ENCODE measurements around the gene COPA.
A peak's percentile ranks its signal among the peaks of the same experiment; 100 is the strongest.
"Not testable (repeated sequence)": the region's sequence is repeated elsewhere in the genome, so short reads cannot be mapped to it uniquely, and the experiment has no call there.

Gene COPA

DNA sequence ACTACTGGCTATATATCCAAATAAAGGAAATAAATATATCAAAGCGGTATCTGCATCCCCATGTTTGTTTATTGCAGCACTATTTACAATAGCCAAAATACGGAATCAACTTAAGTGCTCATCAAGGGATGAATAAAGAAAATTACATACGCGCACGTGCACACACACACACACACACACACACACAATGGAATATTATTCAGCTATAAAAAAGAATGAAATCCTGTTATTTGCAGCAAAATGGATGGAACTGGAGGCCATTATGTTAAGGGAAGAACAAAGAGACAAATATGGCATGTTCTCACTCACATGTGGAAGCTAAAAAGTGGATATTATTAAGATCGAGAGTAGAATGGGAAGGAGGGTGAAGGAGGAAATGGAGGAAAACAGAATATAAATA, 20.2 kb downstream of the COPA start:
- no peak for DNase-seq

DNA sequence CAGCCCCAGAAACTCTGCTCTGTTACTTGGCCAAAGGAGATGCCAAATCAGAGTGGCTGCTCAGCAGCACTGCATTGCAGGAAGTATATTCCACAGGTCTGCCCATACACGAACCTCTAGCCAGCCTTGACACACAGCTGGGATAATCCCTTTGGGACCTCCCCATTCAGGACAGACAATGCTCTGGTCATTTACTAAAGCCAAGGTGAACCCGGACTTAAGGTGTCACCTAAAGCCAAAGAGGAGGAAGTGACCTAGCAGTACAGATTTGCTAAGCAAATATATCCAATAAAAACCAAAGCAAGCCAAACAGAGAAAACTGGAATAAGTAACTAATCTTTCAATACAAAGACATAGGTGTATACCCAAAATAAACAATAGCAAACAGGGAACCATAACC, 27.7 kb downstream of the COPA start:
- DNase-seq: no peak

DNA sequence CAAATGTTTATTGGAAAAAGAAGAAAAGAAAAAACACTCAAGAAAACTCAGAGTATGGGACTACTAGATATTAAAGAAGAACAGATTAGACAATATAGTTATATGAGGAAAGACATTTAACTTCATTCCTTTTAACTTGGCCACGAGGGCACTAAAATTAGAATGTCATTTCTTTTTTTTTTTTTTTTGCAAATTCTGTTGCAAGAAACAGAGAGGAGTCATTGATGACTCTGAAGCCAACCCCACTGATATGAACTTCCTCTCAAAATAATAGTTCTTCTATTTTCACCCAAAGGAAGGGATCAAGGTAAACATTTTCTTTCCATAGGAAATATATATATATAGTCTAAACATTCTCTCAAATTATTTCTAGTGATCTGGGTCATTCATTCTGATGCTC, 33.5 kb downstream of the COPA start:
- DNase-seq: no peak

DNA sequence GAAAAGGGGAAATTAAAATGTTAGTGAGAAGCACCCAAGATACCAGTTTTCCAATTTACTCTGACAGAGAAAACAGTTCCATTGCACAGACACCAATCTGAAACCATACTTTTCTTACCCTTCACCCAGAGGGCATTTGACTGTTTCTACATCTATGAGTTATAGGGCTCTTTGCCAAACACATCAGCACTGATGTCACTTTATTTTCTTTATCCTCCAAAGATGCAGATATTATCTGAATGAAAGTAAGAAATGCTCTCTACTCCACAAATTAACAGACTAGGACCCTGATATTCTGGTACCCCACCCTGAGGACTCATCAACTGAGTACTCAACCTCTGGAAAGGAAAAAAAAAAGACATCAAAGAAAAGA, 33.9 kb downstream of the COPA start:
- no peak for DNase-seq

DNA sequence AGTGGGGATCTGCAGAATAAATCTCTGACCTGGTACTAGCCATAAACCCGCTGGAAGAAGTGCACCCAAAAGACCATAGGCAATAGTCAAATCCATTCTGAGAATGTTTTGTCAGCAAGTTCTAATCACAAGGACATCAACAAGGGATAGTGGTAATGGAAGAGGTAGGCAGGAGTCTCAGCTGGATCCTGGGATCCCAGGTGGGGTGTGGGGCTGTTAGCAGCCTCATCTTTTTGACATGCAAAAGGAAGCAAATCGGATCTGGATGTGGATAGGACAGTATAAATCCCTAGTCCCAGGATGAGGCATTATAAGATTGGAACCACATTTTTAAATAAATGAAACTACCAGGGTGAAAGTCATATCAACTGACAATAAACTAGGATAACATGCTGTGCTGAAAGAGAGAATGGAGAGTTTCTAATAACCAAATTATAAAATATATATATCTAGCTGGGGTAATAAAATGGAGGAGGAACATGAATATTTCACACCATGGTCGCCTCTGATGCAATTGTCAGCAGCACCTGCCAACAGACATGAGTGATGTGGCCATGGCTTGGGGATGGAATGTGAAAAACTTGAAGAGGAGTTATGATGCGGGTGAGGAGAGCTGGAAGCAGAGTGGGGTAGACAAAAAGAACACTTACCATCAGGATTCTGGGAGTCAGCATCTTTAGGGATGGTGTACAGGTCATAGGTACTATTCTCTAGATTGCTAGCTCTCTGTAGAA, 34.4 kb downstream of the COPA start:
- DNase-seq: no peak

DNA sequence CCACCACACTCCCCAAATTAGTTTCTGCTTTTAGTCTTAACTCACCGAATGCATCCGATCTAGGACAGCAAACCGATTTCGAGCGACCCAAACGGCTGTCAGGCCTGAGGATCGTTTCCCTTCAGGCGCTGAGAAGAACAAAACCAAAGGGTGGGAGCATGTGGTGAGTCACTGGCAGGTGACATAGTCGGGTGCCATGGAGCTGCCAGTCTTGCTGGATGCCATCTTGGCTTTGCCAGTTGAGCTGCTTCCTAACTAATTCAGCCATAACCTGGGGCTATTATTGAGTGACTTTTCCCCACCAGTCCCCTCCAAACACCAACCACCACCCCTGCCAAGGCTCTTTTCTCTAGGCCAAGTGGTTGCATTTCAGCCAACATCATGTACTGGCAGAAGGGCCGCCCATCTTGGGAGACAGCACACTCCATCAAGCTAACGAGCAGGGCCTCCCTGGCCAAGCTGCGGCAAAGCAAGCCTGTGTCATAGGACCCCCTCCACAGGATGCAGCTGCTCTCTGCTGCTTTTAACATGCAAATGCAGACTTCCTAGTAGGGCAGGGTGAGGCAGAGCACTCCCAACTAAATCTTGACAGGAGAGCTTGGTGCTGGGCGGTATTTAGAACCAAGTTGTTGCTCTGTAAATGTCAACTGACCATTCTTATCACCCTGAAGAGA, 35.8 kb downstream of the COPA start:
- DNase-seq: no peak

DNA sequence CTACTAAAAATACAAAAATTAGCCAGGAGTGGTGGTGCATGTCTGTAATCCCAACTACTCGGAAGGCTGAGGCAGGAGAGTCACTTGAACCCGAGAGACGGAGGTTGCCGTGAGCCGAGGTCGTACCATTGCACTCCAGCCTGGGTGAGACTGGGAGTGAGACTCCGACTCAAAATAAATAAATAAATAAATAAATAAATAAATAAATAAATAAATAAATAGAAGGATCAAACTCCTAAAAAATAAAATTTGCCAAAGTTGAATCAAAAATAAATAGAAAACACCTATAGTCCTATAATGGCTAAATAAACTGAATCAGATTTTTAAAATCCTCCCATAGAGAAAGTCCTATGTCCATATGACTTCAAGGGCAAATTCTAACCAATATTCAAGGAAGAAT, 42.9 kb downstream of the COPA start:
- no peak for DNase-seq

DNA sequence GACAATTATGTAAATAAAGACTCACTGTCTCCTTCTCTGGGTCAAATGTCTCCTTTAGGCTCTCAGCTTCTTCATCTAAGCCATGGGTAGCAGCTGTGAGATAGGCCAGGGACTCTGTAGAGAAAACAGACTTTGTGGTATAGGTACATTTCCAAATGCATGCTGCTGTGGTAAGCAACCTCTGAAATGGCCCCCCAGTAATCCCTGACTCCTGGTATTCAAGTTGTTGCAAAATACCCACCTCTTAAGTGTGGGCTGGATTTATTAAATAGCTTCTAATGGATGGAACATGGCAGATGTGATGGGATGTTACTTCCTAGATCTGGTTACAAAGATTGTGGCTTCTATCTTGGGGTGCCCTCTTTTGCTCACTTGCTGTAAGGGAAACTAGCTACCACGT, 47.0 kb downstream of the COPA start:
- no peak for DNase-seq

DNA sequence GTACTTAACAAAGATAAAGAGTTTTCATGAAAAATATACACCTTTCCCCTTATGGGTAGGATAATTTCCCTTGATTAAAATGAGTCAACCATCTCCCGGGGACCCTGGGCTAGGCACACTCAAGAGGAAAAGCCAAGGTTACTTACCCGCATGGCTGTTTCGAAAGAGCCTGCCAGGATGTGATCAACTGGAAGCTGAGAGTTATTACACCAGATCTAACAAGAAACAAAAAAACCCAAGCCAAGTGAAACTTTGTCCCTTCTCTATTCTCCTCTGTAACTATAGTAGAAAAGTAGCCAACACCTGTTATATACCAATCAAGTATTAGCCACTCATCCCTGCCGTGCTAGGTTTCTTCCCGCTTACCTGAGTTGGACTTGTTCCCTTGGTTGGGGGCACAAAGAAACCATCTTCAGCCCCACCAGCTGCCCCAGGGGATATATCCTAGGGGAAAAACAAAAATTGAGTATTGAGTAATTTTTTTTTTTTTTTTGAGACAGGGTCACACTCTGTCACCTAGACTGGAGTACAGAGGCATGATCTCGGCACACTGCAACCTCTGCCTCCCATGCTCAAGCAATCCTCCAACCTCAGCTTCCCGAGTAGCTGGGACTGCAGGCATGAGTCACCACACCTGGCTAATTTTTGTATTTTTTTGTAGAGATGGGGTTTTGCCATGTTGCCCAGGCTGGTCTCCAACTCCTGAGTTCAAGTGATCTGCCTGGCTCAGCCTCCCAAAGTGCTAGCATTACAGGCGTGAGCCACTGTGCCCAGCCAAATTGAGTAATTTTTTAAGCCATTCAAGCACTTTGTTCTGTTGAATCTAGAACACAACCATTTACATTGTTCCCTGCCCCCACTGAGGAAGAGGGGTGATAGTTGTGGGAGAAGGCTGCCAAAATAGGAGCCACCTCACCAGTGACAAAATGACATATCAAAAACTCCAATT, 49.8 kb downstream of the COPA start:
- no peak for DNase-seq

DNA sequence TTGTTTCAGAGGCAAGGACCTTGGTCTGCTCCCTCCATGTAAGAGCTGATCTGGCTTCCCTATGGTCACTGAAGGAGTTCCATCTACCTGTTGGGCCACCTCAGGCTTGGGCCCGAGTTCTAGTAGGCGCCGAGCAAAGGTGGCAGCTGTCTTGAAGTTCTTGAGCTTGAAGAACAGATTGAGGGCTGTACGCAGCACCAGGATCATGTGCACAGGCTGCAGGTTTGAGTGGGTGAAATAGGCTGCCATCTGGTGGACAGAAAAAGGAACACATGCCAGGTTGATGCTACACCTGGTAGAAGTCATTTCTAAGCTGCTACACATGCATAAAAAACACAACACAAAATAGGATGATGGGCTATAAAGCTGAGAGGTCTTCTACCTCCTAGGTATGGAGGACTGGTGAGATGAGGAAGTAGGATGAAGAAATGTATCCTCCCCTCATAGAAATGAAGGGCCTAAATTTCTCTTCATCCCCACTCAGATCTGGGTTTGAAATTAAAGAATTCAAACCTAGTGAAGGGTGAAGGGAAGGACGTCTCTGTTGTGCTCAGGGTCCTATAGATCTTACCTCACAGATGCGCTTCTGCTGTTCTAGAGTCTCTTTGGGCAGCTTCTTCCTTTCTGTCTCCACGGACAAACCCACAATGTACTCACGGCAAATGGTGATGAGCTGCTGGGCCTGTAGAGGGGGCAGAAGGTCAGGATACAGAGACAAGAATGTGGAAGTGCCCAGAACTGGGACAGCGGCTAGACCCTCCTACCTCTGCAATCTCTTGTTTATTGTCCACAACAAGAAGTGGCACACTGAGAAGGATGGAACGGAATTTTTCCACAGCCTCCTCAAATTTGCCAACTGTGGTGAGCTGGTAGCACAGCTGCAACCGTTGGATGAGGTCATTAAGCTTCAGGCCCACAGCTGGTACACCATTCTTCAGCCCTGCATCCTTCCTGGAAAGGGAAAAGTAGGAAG, 51.5 kb downstream of the COPA start:
- peak; percentile 71 for DNase-seq

DNA sequence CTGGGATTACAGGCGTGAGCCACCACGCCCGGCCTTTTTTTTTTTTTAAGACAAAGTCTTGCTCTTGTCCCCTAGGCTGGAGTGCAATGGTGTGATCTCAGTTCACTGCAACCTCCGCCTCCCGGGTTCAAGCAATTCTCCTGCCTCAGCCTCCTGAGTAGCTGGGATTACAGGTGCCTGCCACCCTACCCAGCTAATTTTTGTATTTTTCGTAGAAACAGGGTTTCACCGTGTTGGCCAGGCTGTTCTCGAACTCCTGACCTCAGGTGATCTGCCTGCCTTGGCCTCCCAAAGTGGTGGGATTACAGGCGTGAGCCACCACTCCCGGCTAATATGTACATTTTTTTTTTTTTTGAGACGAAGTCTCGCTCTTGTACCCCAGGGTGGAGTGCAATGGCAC, 55.3 kb downstream of the COPA start:
- DNase-seq: not testable (repeated sequence)

DNA sequence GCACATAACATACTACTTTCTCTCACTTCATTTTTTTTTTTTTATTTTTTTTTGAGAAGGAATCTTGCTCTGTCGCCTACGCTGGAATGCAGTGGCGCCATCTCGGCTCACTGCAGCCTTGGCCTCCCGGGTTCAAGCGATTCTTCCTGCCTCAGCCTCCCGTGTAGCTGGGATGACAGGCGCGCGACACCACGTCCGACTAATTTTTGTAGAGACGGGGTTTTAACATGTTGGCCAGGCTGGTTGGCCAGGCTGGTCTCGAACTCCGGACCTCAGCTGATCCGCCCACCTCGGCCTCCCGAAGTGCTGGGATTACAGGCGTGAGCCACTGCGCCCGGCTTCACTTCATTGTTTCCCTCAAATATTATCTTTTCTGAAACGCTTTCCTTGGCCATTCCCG, 57.5 kb downstream of the COPA start:
- DNase-seq: no peak

DNA sequence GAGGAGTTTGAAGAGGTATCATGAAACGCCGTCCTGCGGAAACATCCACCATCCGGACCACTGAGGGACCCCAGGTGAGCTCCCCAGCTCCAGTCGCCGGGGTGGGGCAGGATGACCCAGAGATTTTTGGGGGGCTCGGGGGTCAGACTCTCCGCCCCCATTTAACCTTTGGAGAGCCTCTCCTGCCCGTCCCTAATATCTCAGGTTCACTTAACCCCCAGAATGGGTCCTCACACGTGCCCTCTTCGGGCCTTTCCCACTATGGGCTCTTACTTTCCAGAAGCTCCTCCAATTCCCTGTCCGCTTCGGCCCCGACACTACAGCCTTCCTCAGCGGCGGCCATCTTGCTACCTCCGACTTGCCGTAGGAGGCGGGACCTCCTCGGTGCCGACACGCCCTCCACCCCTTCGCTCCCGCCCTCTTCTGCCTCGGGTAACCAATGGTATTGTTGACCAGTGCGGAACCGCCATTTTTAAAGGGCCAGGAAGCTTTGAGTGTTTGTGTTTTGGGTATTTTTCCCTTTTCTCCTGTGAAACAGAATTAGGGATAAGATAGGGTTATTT, 58.2 kb downstream of the COPA start, which contains the start of gene PEX19:
PEX19 (minus strand) TSS at position 352 of the 563 bp plus-strand sequence; CDS start at position 343, 9 bp downstream.
- DNase-seq: peak; percentile 91

DNA sequence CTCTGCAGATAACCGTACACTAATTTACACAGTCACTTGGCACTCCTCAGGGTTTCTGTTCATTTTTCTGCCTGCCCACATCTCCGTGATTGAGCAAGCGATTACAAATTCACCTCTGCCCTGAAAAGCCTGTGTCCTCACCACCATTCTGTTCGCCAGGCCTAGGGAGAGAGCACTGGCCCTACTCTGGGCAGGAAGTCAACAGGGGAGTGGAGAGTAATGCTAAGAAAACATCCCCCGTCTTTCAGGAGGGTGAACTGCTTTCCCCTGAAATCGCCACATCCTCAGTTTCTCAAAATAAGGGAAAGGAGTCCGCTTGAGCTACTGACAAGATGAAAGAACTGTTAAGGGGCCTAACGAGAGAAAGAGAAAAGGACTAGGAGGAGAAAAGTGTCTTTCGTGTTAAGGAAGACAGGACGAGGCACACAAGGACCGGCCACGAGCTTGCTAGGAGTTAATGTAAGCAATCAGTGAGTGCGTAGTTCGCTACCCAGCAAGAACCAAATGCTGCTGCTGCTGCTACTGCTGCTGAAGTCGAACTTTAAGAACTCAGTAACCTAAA, 58.7 kb downstream of the COPA start:
- DNase-seq: peak; percentile 33

DNA sequence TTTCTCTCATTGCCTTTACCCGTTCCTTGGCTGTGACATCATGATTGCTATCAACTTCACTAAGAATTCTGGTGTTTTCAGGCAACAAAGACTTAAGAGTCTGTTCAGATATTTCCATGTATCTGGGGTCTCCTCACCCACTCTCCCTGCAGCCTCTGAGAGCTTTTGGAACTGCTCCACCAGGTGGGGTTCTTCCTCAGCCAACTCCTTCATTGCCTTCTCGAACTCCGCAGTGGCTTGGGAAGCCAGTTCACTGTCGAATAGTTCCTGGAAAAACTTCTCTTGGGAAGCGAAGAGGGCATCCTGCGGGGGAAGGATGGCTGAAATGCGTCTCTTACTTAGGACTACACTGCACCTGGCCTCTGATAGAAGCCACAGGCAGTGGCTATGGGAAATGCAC, 60.2 kb downstream of the COPA start:
- DNase-seq: no peak

DNA sequence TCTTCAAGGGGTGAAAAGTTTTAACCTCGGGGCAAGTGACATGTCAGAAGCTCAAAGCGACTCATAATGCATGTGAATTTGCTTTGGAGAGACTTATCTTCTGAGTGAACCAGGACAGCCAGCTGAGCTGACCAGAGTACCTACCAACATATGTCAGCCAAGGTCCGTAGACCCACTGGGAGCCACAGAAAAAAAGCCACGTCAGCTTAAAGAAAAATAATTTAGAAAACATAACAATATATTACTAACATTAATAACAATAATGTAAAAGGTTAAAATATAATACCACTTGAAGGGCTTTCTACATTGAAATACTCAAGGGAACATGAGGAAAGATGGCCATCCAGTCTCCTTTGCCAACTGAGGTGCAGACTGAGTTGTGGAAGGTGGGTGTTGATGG, 65.1 kb downstream of the COPA start:
- no peak for DNase-seq

DNA sequence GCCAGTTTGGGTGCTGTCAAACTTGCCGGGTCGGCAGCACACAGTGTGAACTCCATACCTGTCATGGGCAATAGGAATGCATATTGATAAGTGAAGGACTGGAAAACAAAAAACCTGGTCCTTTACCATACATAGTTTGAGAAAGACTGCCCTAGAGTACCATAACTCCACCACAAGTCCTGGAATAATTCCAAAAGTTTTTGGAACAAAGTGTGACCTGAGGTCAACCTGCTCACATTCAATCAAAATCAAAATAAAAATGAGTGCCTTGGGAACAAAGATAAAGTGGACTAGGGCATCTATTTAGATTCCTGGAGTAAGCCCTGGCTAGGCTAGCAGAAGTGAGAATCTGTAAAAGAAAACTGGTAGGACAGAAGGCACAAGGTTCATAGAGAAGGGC, 65.7 kb downstream of the COPA start:
- no peak for DNase-seq

DNA sequence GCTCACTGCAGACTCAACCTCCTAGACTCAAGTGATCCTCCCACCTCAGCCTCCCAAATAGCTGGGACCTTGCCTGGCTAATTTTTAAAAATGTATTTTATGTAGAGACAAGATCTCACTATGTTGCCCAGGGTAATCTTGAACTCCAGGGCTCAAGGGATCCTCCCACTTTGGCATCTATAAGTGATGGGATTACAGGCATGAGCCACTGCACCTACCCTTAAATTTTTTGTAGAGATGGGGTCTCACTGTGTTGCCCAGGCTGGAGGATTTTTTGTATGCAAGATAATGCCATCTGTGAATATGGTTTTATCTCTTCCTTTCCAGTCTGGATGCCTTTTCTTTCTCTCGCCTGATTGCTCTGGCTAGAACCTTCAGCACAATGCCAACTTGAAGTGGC, 72.0 kb downstream of the COPA start:
- no peak for DNase-seq

DNA sequence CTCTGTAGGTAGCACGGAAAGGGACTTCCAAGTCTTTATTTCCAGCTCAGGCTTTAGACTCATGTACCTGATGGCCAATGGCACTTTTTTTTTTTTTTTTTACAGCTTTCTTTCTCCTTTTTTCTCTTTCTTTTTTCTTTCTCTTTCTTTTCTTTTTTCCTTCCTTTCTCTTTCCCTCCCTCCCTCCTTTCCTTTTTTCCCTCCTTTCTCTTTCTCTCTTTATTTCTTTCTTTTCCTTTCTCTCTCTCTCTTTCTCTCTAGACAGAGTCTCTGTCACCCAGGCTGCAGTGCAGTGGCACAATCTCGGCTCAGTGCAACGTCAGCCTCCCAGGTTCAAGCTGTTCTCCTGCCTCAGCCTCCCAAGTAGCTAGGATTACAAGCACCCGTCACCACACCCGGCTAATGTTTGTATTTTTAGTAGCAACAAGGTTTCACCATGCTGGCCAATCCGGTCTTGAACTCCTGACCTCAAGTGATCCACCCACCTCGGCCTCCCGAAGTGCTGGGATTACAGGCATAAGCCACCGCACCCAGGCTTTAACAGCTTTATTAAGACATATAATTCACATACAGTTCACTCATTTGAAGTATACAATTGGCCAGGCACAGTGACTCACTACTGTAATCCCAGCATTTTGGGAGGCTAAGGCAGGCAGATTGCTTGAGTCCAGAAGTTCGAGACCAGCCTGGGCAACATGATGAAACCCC, 75.6 kb downstream of the COPA start:
- no peak for DNase-seq

DNA sequence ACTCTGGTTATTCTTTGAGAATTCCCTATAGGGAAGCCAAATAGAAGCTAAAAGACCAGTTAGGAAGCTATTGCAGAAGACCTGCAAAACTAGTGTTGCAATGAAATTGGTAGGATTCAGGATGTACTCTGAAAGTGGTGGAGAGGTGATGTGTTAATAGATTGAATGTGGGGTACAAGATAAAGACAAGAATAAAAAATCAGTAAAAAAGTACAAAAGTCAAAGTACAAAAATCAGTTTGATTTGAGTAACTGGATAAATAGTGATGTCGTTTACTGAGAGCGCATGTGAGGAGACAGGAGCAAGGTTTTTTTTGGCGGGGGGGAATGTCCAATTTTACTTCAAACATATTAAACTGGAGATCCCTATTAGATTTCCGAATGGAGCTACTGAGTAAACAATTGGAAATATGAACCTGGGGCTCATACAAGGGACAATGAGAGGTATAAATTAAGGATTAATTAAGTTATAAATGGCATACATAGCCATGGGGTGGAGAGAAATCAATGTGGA, 78.2 kb downstream of the COPA start:
- DNase-seq: no peak

All from kidney glomerular epithelial cell (primary cell).